Liver (tissue), 9 donors: ENCODE measurements around the gene TMPRSS3. TPM values are rescaled to one million over a fixed set of nuclear protein-coding genes. Genes with fewer than 3 reads are reported as not detected.
A peak's percentile ranks its signal among the peaks of the same experiment; 100 is the strongest.

ENCODE experiments used
- DNase-seq: peaks from one replicate; pipeline ENCODE4 v3.0.0-alpha.2; 2017; ENCODE audit warnings: low spot score
- H3K27ac ChIP-seq, 2 donors: one replicate each; pipeline ENCODE4 v1.7.0; 2013; ENCODE audit warnings: inconsistent platforms in 2 of 2, low read length in 2 of 2, control low read depth in 1 of 2, low read depth in 1 of 2, mild to moderate bottlenecking in 1 of 2
- H3K27me3 ChIP-seq, 4 donors: one replicate each; pipeline versions ENCODE4 v1.6.1 to v1.7.0; 2013; ENCODE audit warnings: low read length in 3 of 4, inconsistent platforms in 1 of 4, mild to moderate bottlenecking in 1 of 4, moderate library complexity in 1 of 4; ENCODE audit not compliant: control insufficient read depth in 4 of 4, insufficient read depth in 4 of 4
- H3K36me3 ChIP-seq, 4 donors: one replicate each; pipeline versions ENCODE4 v1.6.1 to v1.7.0; 2013; ENCODE audit warnings: low read length in 3 of 4, mild to moderate bottlenecking in 3 of 4, low read depth in 1 of 4, moderate library complexity in 1 of 4; ENCODE audit not compliant: control insufficient read depth in 4 of 4, insufficient read depth in 3 of 4
- H3K4me1 ChIP-seq, 4 donors: one replicate each; pipeline versions ENCODE4 v1.6.1 to v1.7.0; 2013; ENCODE audit warnings: low read length in 3 of 4, mild to moderate bottlenecking in 3 of 4, moderate library complexity in 1 of 4; ENCODE audit not compliant: control insufficient read depth in 4 of 4, insufficient read depth in 4 of 4
- H3K4me3 ChIP-seq, 3 donors: one replicate each; pipeline versions ENCODE4 v1.6.1 to v1.7.0; 2013; ENCODE audit warnings: low read length in 3 of 3, control low read depth in 1 of 3, low read depth in 1 of 3, mild to moderate bottlenecking in 1 of 3
- H3K9ac ChIP-seq, 2 donors: one replicate each; pipeline ENCODE4 v1.7.0; 2013; ENCODE audit warnings: low read length in 2 of 2, mild to moderate bottlenecking in 2 of 2, moderate library complexity in 2 of 2, control low read depth in 1 of 2, low read depth in 1 of 2
- H3K9me3 ChIP-seq, 4 donors: one replicate each; pipeline versions ENCODE4 v1.6.1 to v1.7.0; 2013; ENCODE audit warnings: low read length in 3 of 4; ENCODE audit not compliant: control insufficient read depth in 4 of 4
- EGR1 ChIP-seq, 2 donors: IDR thresholded peaks; 2 replicates each; pipeline ENCODE4 v1.6.1; 2016 to 2018; ENCODE audit warnings: antibody characterized with exemption in 2 of 2, low read depth in 2 of 2
- FOXA1 ChIP-seq: IDR thresholded peaks from 2 replicates; pipeline ENCODE4 v1.6.1; 2016; ENCODE audit warnings: antibody characterized with exemption
- FOXA2 ChIP-seq: IDR thresholded peaks from 2 replicates; pipeline ENCODE4 v1.6.1; 2016; ENCODE audit warnings: antibody characterized with exemption
- GABPA ChIP-seq, 2 donors: IDR thresholded peaks in 1 of 2; conservative IDR thresholded peaks in 1 of 2; 2 replicates each; pipeline ENCODE4 v1.6.1; 2016; ENCODE audit warnings: antibody characterized with exemption in 2 of 2, mild to moderate bottlenecking in 1 of 2, moderate library complexity in 1 of 2
- HNF4A ChIP-seq, 2 donors: conservative IDR thresholded peaks; 2 replicates each; pipeline ENCODE4 v1.6.1; 2016; ENCODE audit warnings: antibody characterized with exemption in 2 of 2, mild to moderate bottlenecking in 2 of 2
- HNF4G ChIP-seq: IDR thresholded peaks from 2 replicates; pipeline ENCODE4 v1.6.1; 2016; ENCODE audit warnings: antibody characterized with exemption
- NR2F2 ChIP-seq: IDR thresholded peaks from 2 replicates; pipeline ENCODE4 v1.6.1; 2016; ENCODE audit warnings: antibody characterized with exemption
- RAD21 ChIP-seq, 2 donors: IDR thresholded peaks; 2 replicates each; pipeline ENCODE4 v1.6.1; 2016; ENCODE audit warnings: antibody characterized with exemption in 2 of 2, mild to moderate bottlenecking in 2 of 2
- SP1 ChIP-seq: IDR thresholded peaks from 2 replicates; pipeline ENCODE4 v1.6.1; 2018; ENCODE audit warnings: antibody characterized with exemption, mild to moderate bottlenecking
- TAF1 ChIP-seq: conservative IDR thresholded peaks from 2 replicates; pipeline ENCODE4 v1.6.1; 2016; ENCODE audit warnings: antibody characterized with exemption, mild to moderate bottlenecking
- YY1 ChIP-seq: IDR thresholded peaks from 2 replicates; pipeline ENCODE4 v1.6.1; 2016; ENCODE audit warnings: antibody characterized with exemption, mild to moderate bottlenecking
- WGBS: extraction: QIAGEN DNeasy Blood & Tissue Kit; methylation state at CpG from one replicate; pipeline ENCODE4 v1.1.7; 2013; 5-methylcytosine and 5-hydroxymethylcytosine counted together
- polyA plus RNA-seq, 2 donors: library from polyadenylated mRNA; stranded (reverse) in 1 of 2; unstranded in 1 of 2; fragments of 200-250 nt in 1 of 2; fragments of >200 nt in 1 of 2; fragmentation: Nextera tagmentation in 1 of 2; extraction: Ambion mirVana in 1 of 2; gene quantifications; one replicate each; pipeline versions ENCODE4 v1.2.1 to v1.2.3, GENCODE V29; 2013 to 2015
- total RNA-seq, 2 donors: library from RNA; depleted of rRNA; stranded (reverse); fragments of >200 nt; gene quantifications; one replicate each; pipeline ENCODE4 v1.2.3, GENCODE V29; 2014
- TF ChIP-seq, protein P1 (sequence below): IDR thresholded peaks from 2 replicates; pipeline ENCODE4 v1.6.1; 2016; ENCODE audit warnings: antibody characterized with exemption
- TF ChIP-seq, protein P2 (sequence below): IDR thresholded peaks from 2 replicates; pipeline ENCODE4 v1.6.1; 2016; ENCODE audit warnings: antibody characterized with exemption, mild to moderate bottlenecking
- TF ChIP-seq, protein P3 (sequence below): IDR thresholded peaks from 2 replicates; pipeline ENCODE4 v1.6.1; 2016; ENCODE audit warnings: antibody characterized with exemption
- TF ChIP-seq, protein P4 (sequence below): IDR thresholded peaks from 2 replicates; pipeline ENCODE4 v1.6.1; 2016; ENCODE audit warnings: antibody characterized with exemption
- TF ChIP-seq, protein P5 (sequence below): fragments of 150-350 bp; IDR thresholded peaks from 2 replicates; pipeline ENCODE4 v1.5.1; 2017; ENCODE audit warnings: improper control_type of control experiment, low read depth, low read length; ENCODE audit not compliant: missing input control
- donor health status: healthy.
- donor health status: healthy.
- donor health status: healthy.
- donor health status: healthy.
- donor health status: healthy.

TMPRSS3 gene
- total and polyA plus RNA-seq, 4 donors, result 0.25 to 0.50 TPM; not detected in 2

DNA sequence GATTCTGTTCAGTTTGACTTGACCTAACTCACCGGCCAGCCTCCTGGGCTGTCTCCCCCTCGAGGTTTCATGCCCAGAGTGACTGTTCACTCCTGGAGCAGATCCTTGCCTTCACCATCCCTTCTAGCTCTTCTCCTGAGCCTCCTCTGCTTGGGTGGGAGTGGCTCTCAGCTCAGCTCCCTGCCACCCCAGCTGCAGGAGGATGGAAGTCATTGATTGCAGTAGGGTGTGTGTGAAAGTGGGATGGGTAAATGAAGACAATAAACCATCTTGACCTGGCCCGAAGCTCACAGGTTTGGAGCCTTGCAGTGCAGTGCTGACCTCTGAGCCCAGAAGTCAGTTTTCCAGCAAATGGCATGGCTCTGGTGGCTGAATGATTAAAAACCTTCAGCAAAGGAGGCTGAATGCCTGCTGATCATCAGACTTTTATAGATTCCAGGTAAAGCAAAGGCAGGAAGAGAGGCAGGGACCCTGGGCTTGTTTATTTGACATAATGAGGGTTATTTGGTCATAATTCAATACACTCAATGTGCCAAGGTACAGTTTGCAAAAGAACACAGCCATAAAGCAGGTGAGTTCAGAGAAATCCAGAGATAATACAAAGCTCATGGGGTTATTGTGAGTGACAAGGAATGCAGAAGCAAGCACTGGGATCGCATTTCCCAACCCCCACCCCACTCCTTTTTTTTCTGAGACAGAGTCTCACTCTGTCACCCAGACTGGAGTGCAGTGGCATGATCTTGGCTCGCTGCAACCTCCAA lies 63.1 kb downstream of the TMPRSS3 start:
- Histone ChIP-seq H3K4me1 (no peaks in the 10 kb centered on the region), H3K9me3 (no peaks in the 10 kb centered on the region), H3K27me3 (no peaks in the 10 kb centered on the region), H3K9ac (no peak overlapping the region), H3K4me3 (no peak overlapping the region), H3K27ac (no peak overlapping the region), H3K36me3 (no peaks in the 10 kb centered on the region)
- WGBS, result 70% methylated on average over 5 of the region's 5 CpGs
- TF ChIP-seq RAD21 (IDR thresholded peaks at IDR 0.05) (no peak), HNF4A (conservative IDR thresholded peaks at IDR 0.05) (no peak), GABPA (IDR thresholded peaks at IDR 0.05 in 1 of 2, conservative IDR thresholded peaks at IDR 0.05 in 1 of 2) (no peak), YY1 (no peak), FOXA1 (no peak), HNF4G (no peak), NR2F2 (no peak), SP1 (no peak), TAF1 (no peak), FOXA2 (no peak)
- TF ChIP-seq, protein P1, sequence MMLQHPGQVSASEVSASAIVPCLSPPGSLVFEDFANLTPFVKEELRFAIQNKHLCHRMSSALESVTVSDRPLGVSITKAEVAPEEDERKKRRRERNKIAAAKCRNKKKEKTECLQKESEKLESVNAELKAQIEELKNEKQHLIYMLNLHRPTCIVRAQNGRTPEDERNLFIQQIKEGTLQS, result no peak
- TF ChIP-seq, protein P2, sequence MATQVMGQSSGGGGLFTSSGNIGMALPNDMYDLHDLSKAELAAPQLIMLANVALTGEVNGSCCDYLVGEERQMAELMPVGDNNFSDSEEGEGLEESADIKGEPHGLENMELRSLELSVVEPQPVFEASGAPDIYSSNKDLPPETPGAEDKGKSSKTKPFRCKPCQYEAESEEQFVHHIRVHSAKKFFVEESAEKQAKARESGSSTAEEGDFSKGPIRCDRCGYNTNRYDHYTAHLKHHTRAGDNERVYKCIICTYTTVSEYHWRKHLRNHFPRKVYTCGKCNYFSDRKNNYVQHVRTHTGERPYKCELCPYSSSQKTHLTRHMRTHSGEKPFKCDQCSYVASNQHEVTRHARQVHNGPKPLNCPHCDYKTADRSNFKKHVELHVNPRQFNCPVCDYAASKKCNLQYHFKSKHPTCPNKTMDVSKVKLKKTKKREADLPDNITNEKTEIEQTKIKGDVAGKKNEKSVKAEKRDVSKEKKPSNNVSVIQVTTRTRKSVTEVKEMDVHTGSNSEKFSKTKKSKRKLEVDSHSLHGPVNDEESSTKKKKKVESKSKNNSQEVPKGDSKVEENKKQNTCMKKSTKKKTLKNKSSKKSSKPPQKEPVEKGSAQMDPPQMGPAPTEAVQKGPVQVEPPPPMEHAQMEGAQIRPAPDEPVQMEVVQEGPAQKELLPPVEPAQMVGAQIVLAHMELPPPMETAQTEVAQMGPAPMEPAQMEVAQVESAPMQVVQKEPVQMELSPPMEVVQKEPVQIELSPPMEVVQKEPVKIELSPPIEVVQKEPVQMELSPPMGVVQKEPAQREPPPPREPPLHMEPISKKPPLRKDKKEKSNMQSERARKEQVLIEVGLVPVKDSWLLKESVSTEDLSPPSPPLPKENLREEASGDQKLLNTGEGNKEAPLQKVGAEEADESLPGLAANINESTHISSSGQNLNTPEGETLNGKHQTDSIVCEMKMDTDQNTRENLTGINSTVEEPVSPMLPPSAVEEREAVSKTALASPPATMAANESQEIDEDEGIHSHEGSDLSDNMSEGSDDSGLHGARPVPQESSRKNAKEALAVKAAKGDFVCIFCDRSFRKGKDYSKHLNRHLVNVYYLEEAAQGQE, result no peak
- TF ChIP-seq, protein P3, sequence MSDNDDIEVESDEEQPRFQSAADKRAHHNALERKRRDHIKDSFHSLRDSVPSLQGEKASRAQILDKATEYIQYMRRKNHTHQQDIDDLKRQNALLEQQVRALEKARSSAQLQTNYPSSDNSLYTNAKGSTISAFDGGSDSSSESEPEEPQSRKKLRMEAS, result no peak
- TF ChIP-seq, protein P4, sequence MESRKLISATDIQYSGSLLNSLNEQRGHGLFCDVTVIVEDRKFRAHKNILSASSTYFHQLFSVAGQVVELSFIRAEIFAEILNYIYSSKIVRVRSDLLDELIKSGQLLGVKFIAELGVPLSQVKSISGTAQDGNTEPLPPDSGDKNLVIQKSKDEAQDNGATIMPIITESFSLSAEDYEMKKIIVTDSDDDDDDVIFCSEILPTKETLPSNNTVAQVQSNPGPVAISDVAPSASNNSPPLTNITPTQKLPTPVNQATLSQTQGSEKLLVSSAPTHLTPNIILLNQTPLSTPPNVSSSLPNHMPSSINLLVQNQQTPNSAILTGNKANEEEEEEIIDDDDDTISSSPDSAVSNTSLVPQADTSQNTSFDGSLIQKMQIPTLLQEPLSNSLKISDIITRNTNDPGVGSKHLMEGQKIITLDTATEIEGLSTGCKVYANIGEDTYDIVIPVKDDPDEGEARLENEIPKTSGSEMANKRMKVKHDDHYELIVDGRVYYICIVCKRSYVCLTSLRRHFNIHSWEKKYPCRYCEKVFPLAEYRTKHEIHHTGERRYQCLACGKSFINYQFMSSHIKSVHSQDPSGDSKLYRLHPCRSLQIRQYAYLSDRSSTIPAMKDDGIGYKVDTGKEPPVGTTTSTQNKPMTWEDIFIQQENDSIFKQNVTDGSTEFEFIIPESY, result no peak
- DNase-seq, result peak; percentile 12

DNA sequence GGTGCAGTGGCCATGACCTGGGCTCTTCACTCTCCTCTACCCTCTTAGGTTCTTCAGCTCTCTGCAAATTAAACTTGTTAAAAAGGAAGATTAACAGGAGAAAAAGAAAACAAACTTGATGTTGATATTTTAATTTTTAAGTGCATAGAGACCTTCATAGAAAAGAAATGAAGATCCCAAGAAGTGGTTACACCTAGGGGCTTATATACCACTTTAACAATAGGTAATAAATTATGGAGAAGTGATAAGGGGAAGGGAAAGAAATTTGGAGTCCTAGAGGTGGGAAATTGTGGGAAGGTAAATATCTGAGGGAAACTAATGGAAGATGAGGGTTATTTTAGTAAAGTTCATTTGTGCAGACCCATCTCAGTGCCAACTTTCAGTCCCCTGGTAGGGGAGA lies 64.2 kb downstream of the TMPRSS3 start:
- H3K4me3 ChIP-seq, result no peak overlapping the region
- H3K9me3 ChIP-seq, result no peaks in the 10 kb centered on the region
- H3K27me3 ChIP-seq, result no peaks in the 10 kb centered on the region
- no peak overlapping the region for H3K9ac ChIP-seq
- H3K36me3 ChIP-seq, result no peaks in the 10 kb centered on the region
- DNase-seq, result no peak
- no peaks in the 10 kb centered on the region for H3K4me1 ChIP-seq
- no peak overlapping the region for H3K27ac ChIP-seq
- TF ChIP-seq, protein P4, result no peak
- TF ChIP-seq YY1 (no peak), FOXA1 (no peak), GABPA (IDR thresholded peaks at IDR 0.05 in 1 of 2, conservative IDR thresholded peaks at IDR 0.05 in 1 of 2) (no peak), RAD21 (IDR thresholded peaks at IDR 0.05) (no peak), EGR1 (IDR thresholded peaks at IDR 0.05; ENCODE audit: low read depth in 2 of 2) (no peak)
- TF ChIP-seq, protein P2, result no peak
- TF ChIP-seq, protein P5, sequence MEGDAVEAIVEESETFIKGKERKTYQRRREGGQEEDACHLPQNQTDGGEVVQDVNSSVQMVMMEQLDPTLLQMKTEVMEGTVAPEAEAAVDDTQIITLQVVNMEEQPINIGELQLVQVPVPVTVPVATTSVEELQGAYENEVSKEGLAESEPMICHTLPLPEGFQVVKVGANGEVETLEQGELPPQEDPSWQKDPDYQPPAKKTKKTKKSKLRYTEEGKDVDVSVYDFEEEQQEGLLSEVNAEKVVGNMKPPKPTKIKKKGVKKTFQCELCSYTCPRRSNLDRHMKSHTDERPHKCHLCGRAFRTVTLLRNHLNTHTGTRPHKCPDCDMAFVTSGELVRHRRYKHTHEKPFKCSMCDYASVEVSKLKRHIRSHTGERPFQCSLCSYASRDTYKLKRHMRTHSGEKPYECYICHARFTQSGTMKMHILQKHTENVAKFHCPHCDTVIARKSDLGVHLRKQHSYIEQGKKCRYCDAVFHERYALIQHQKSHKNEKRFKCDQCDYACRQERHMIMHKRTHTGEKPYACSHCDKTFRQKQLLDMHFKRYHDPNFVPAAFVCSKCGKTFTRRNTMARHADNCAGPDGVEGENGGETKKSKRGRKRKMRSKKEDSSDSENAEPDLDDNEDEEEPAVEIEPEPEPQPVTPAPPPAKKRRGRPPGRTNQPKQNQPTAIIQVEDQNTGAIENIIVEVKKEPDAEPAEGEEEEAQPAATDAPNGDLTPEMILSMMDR, result no peak
- TF ChIP-seq, protein P1, result no peak
- TF ChIP-seq, protein P3, result no peak
